ENCODE data around the gene IFI44. TPM values are rescaled to one million over a fixed set of nuclear protein-coding genes. Genes with fewer than 3 reads are reported as not detected.

Gene IFI44
- total and polyA plus RNA-seq, 2 of the 8 experiments (the other 6 are each of a cell fraction or from before 2014, with no cell fraction given), result not detected

GRCh38 chr1:78606274-78606673, 43.4 kb upstream of the IFI44 start:
- Histone ChIP-seq H3K23ac (ENCODE audit: insufficient read length) (no peak overlapping the region), H3K4me1 (replicated peaks in 1 of 4; ENCODE audit: control insufficient read depth in 3 of 4, insufficient read depth in 4 of 4, low read length in 3 of 4) (no peaks in the 10 kb centered on the region), H3K36me3 (ENCODE audit: control insufficient read depth in 2 of 4, insufficient read depth in 4 of 4, low read length in 3 of 4) (no peaks in the 10 kb centered on the region), H2BK5ac (ENCODE audit: low read depth, low read length) (no peak overlapping the region), H2BK20ac (ENCODE audit: low read length) (no peak overlapping the region), H3K4me3 (ENCODE audit: extremely low read depth in 1 of 4, insufficient read depth in 2 of 4, low read depth in 3 of 4, low read length in 4 of 4) (no peak overlapping the region), H4K5ac (ENCODE audit: insufficient read length, low read depth, low read length) (no peak overlapping the region), H3K9me3 (ENCODE audit: insufficient read depth in 2 of 2, low read depth in 1 of 2, low read length in 1 of 2) (no peaks in the 10 kb centered on the region), H4K8ac (ENCODE audit: extremely low read depth, insufficient read depth, low read length) (no peak overlapping the region), H2BK12ac (ENCODE audit: low read depth, low read length) (no peak overlapping the region), H3K14ac (ENCODE audit: insufficient read length) (no peak overlapping the region), H3K79me2 (ENCODE audit: control insufficient read depth in 1 of 2, insufficient read depth in 2 of 2, low read length in 2 of 2) (no peaks in the 10 kb centered on the region), H3K4ac (replicated peaks; ENCODE audit: insufficient read length, low read depth, low read length) (no peak overlapping the region), H2BK120ac (replicated peaks; ENCODE audit: low read depth, low read length) (no peak overlapping the region), H3K9ac (replicated peaks in 1 of 4; ENCODE audit: extremely low read depth in 1 of 4, low read depth in 3 of 4, low read length in 3 of 4) (no peak overlapping the region), H3K4me2 (ENCODE audit: insufficient read depth in 1 of 2, low read depth in 2 of 2, low read length in 2 of 2) (no peak overlapping the region), H2AFZ (ENCODE audit: low read length) (no peak overlapping the region), H4K20me1 (replicated peaks in 1 of 2; ENCODE audit: control insufficient read depth in 1 of 2, insufficient read depth in 2 of 2, low read length in 2 of 2) (no peaks in the 10 kb centered on the region), H3K18ac (ENCODE audit: extremely low read depth, low read length) (no peak overlapping the region), H2AK5ac (ENCODE audit: low read depth, low read length) (no peak overlapping the region), H4K91ac (replicated peaks; ENCODE audit: insufficient read length, low read length) (no peak overlapping the region), H3K27me3 (replicated peaks in 1 of 4; ENCODE audit: control insufficient read depth in 3 of 4, extremely low read depth in 1 of 4, insufficient read depth in 3 of 4, low read length in 3 of 4) (no peaks in the 10 kb centered on the region), H3K23me2 (ENCODE audit: low read depth, low read length) (no peaks in the 10 kb centered on the region), H3K27ac (ENCODE audit: low read depth, low read length) (no peak overlapping the region), H3K79me1 (ENCODE audit: low read depth, low read length) (no peaks in the 10 kb centered on the region), H2BK15ac (ENCODE audit: low read length) (no peak overlapping the region), H3K56ac (replicated peaks; ENCODE audit: insufficient read length, low read depth, low read length) (no peak overlapping the region)
- DNase-seq (ENCODE audit: low read depth in 1 of 2, low spot score in 2 of 2) (no peak), FAIRE-seq (no peak)
- CTCF ChIA-PET (ENCODE audit: partially characterized antibody), result interaction anchor here (0.6 to 4.7 kb wide), 17 partner anchors 9 to 1476 kb away, joined by 3 to 47 read pairs (median 6); no protein-coding TSS in a partner anchor
- POLR2A ChIA-PET (ENCODE audit: partially characterized antibody), result no interaction called here
- WGBS, 2 experiments (ENCODE audit: extremely low coverage in 1 of 2, insufficient coverage in 1 of 2, insufficient read length in 1 of 2, insufficient replicate concordance in 2 of 2, low coverage in 1 of 2, low lambda C conversion rate in 2 of 2, missing lambda C conversion rate in 1 of 2), result 93% methylated on average over 2 of the region's 2 CpGs; no CpG with 5 or more reads in 1 of the 2 experiments
- no peak for TF ChIP-seq TEAD4 (IDR thresholded peaks at IDR 0.05; ENCODE audit: low read depth, low read length)
- no peak for TF ChIP-seq SIX5 (IDR thresholded peaks at IDR 0.05; ENCODE audit: low read depth, low read length)
- no peak for TF ChIP-seq YY1 (IDR thresholded peaks at IDR 0.05; ENCODE audit: low read depth, low read length)
- no peak for TF ChIP-seq RFX5 (IDR thresholded peaks at IDR 0.05; ENCODE audit: borderline replicate concordance, low read depth, low read length)
- TF ChIP-seq NANOG (IDR thresholded peaks at IDR 0.05; ENCODE audit: insufficient read depth, low read depth, low read length, poor library complexity, severe bottlenecking), result no peak
- TF ChIP-seq, protein P1, sequence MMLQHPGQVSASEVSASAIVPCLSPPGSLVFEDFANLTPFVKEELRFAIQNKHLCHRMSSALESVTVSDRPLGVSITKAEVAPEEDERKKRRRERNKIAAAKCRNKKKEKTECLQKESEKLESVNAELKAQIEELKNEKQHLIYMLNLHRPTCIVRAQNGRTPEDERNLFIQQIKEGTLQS (IDR thresholded peaks at IDR 0.05; ENCODE audit: insufficient read depth, low read depth, low read length), result no peak
- no peak for TF ChIP-seq FOSL1 (IDR thresholded peaks at IDR 0.05; ENCODE audit: insufficient read depth, low read depth, low read length)
- TF ChIP-seq, protein P2, sequence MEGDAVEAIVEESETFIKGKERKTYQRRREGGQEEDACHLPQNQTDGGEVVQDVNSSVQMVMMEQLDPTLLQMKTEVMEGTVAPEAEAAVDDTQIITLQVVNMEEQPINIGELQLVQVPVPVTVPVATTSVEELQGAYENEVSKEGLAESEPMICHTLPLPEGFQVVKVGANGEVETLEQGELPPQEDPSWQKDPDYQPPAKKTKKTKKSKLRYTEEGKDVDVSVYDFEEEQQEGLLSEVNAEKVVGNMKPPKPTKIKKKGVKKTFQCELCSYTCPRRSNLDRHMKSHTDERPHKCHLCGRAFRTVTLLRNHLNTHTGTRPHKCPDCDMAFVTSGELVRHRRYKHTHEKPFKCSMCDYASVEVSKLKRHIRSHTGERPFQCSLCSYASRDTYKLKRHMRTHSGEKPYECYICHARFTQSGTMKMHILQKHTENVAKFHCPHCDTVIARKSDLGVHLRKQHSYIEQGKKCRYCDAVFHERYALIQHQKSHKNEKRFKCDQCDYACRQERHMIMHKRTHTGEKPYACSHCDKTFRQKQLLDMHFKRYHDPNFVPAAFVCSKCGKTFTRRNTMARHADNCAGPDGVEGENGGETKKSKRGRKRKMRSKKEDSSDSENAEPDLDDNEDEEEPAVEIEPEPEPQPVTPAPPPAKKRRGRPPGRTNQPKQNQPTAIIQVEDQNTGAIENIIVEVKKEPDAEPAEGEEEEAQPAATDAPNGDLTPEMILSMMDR (IDR thresholded peaks at IDR 0.05; ENCODE audit: control extremely low read depth in 1 of 3, insufficient read depth in 1 of 3, low read depth in 1 of 3, low read length in 3 of 3), result no peak
- no peak for TF ChIP-seq POU5F1 (IDR thresholded peaks at IDR 0.05; ENCODE audit: low read depth, low read length)
- TF ChIP-seq RAD21 (IDR thresholded peaks at IDR 0.05 in 1 of 2, conservative IDR thresholded peaks at IDR 0.05 in 1 of 2; ENCODE audit: low read depth in 2 of 2, low read length in 2 of 2), result no peak
- no peak for TF ChIP-seq SP2 (IDR thresholded peaks at IDR 0.05; ENCODE audit: low read length)
